Stimulated activated CD4-positive, alpha-beta T cell treated with anti-CD3 and anti-CD28 coated beads, Interleukin-4, amount 100 ng/mL, for 1 hour (primary cell): ENCODE measurements around the gene SSTR5.
"Not testable (repeated sequence)": the region's sequence is repeated elsewhere in the genome, so short reads cannot be mapped to it uniquely, and the experiment has no call there.

ENCODE experiments used
- DNase-seq: peaks from one replicate; pipeline ENCODE4 v3.0.0-alpha.2; 2020

The SSTR5 gene

DNA sequence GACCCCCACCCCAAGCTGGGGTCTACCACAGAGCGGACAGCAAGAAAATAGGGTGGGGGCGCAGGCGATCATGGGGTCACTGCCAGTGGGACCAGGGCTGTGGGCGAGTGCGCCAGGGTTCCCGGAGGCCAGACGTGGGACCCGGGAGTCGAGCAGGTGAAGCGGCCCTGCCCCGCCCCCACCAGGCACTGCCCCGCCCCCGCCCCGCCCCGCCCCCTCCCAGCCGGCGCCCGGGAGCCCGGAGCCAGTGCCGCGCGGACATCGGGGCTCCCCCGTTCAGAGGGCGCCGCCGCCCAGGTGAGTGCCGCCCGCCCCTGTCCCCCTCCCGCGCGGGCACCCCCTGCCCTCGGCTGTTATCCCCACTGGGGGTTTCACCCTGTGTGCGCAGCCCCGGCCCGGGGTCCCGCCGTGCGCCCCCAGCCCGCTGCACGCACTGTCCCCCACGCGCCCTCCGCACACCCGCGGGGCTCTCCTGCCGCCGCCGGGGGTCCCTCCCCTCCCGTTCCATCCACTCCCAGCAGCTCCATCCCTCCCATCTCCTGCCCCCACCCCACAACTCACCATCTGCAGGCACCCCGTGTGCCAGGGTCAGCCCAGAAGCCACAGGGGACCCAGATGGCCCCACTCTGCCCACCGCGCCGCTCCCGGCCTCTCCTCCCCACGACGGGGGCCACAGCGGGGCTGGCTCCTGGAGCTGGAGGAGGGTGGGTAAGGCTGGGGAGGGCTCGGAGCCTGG is at the start of gene SSTR5:
Gene SSTR5 (plus strand): TSS at position 222 of the 736 bp plus-strand sequence. CDS start 6,122 bp downstream, outside the sequence.
- no peak for DNase-seq

DNA sequence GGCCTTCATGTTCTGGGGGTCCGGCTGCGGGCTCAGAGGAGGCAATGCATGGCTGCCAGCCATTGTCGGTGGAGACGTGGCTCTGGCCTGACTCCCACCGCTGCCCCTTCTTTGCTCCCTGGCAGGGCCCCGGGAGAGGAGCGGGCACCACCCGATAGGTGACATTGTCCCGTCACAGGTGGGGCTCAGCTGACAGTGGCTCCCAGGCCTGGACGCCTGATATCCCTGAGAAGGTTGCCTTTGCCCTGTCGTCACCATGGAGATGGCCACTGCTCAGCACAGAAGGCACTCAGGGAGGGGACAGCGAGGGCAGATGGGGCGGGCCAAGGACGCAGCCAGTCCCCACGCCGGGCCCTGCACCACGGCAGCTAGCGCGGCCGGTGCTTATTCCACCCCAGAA is 48.4 kb upstream of the SSTR5 start:
- no peak for DNase-seq

DNA sequence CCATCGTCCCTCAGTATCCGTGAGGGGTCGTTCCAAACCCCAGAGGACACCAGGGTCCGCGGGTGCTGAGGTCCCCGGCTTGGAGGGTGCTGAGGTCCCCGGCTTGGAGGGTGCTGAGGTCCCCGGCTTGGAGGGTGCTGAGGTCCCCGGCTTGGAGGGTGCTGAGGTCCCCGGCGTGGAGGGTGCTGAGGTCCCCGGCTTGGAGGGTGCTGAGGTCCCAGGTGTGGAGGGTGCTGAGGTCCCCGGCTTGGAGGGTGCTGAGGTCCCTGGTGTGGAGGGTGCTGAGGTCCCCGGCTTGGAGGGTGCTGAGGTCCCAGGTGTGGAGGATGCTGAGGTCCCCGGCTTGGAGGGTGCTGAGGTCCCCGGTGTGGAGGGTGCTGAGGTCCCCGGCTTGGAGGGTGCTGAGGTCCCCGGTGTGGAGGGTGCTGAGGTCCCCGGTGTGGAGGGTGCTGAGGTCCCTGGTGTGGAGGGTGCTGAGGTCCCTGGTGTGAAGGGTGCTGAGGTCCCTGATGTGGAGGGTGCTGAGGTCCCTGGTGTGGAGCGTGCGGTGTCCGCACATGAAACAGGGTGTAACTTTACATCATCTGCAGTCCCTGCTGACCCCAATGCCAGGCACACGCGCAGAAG is 47.3 kb upstream of the SSTR5 start:
- not testable (repeated sequence) for DNase-seq

- no peak for DNase-seq
These were observed 46.3 kb upstream of the SSTR5 start for GRCh38 chr16:1026057-1026783.

GRCh38 chr16:1026784-1027500 is 45.6 kb upstream of the SSTR5 start:
- no peak for DNase-seq

DNA sequence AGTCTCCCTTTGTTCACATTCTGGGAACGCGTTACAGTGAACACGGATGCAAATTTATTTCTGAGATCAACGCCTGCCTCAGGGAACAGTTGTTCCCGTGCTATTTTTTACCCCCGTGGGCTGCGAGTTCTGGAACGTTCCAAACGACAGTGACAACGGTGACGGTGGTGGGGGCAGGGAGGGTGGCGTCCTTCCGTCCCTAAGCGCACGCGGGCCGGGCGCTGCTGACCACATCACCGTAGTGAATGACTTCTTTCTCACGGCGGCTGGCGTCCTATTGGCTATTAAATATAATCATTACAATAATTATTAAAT is 45.1 kb upstream of the SSTR5 start:
- DNase-seq = no peak

- DNase-seq = no peak
These were observed 44.5 kb upstream of the SSTR5 start for GRCh38 chr16:1028056-1028455.

GRCh38 chr16:1028524-1029258 is 43.9 kb upstream of the SSTR5 start:
- no peak for DNase-seq

DNA sequence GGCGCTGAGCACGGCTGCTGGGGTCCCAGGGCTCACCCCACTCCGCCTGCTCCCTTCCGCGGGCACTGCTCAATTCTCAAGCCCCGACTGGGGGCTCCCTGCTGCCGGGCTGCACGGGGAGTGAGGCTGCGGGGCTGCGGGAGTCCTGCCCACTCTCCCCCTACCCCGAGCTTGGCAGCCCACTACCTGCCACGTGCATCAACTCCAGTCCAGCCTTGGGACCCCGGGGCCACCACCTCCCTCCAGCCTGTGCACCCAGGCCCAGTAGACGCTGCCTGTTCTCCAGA is 43.3 kb upstream of the SSTR5 start:
- DNase-seq = no peak

DNA sequence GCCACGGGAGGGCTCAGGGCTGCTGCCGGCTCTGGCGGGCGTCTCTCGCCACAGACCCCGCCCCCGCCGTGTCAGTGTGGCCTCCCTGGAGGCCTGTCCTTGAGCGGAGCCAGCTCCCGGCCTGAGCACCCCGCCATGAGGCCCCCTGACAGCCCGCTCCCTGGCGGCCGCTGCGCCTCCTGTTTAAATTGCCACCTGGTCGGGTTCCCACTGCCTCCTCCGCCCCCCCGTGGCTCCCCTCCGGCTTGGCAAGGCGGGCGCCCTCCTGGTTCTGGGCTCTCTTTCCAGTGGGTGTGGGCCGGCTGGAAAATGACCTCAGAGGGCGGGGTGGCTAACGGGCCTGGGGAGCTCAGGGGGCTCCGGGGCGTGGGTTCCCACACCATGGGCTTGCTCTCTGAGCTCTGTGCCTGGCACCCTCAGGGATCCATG is 42.1 kb upstream of the SSTR5 start:
- no peak for DNase-seq

- DNase-seq = no peak
These were observed 40.9 kb upstream of the SSTR5 start for GRCh38 chr16:1031666-1032065.

- no peak for DNase-seq
These were observed 39.9 kb upstream of the SSTR5 start for GRCh38 chr16:1032607-1033006.

DNA sequence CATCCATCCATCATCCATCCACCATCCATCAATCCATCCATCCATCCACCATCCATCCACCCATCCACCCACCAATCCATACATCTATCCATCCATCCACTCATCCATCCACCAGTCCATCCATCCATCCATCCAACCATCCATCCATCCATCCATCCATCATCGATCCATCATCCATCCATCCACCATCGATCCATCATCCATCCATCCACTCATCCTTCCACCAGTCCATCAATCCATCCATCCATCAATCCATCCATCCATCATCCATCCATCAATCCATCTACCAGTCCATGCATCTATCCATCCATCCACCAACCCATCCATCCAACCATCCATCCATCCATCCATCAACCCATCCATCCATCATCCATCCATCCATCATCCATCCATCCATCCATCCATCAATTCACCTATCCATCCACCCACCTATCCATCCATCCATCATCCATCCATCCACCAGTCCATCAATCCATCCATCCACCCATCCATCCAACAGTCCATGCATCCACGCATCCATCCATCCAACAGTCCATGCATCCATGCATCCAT is 39.3 kb upstream of the SSTR5 start:
- no peak for DNase-seq

DNA sequence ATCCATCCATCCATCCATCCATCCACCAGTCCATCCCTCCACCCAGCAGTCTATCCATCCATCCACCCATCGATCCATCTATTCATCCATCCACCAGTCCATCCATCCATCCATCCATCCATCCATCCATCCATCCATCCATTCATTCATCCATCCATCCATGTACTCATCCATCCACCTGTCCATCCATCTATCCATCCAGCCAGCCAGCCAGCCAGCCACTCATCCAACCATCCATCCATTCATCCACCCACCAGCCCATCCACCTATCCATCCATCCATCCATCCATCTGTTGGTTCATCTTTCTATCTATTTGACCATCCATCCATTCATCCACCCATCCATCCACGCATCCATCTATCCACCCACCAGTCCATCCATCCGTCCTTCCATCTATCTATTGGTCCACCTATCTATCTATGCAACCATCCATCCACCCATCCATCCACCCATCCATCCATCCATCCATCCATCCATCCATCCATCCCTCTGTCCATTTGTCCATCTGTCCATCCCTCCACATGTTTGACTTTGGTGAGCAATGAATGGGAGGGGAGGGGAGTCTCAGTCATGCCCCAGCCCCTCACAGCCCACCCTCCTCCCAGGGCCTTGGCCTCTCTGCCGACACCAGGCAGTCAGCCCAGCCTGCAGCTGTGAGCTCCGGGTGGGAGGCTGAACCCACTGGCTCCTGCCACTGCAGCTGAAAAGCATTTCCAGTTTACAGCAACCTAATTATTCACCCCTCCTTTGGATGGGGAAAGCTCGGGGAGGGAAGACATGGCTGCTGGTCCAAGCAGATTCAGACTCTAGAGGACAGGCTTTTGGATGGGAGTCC is 38.1 kb upstream of the SSTR5 start:
- no peak for DNase-seq

DNA sequence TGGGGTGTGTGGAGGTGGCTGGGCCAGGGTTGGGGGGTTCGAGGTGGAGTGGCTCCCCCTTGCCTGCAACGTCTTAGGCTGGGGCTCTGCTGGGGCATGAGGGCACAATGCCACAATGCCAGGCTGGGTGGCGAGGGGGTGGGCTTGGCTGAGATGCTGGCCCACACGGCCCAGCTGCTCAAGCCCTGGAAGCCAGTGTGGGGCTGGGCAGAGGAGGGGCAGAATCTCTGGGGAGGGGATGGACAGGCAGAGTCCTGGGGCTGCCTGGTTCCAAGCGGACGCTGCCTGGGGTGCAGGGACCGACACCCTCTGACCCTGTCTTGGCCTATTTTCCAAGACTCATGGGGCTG is 37.5 kb upstream of the SSTR5 start:
- DNase-seq = no peak

DNA sequence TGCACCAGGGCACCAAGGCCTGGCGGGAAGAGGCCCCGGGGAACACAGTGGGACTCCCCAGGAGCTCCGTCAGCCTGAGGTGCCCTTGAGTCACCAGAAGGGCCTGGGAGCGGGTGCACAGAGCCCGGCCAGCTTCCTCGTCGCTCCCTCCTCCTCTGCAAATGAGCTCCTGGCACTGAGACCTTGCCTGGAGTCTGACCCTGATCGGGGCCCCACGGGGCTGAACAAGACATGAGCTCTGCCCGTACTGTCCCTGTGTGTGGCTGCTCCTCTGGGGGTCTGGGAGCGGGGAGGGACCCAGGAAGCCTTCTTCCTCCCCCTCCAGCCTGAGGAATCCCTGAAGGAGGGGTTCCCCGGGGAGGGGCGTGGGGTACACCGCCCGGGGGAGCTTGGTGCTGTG is 36.4 kb upstream of the SSTR5 start:
- no peak for DNase-seq

DNA sequence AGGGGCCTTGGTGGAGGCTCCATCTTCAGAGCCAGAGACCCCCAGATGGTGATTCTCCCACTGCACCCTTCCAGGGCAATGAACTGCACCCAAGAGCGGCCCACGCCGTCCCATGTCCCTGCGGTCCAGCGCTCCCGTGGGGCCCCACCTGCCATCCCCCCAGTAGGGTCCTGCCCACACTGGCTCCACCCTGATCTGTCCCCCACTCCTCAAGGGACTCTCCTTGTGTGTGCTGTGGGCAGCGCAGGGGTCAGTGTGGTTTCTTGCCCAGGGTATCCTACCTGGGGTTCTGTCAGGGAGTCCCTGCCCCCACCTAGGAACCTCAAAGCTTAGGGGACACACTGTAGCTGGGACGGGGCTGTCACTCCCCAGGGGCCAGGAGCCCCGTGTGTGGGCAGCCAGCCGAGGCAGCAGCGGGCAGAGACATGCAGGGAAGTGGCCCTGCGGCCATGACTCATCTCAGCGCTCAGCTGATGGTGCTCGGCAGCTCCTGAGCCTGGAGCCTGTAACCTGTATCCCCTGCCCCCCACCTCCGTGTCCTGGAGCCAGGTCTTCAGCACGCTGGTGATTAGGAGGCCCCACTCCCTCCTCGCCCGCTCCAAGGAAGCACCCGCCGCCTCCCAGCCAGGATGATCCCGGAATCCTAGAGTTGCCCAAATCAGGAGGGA is 35.7 kb upstream of the SSTR5 start:
- no peak for DNase-seq

GRCh38 chr16:1037394-1038257 is 34.9 kb upstream of the SSTR5 start:
- no peak for DNase-seq

- DNase-seq = no peak
These were observed 33.6 kb upstream of the SSTR5 start for GRCh38 chr16:1038932-1039331.

DNA sequence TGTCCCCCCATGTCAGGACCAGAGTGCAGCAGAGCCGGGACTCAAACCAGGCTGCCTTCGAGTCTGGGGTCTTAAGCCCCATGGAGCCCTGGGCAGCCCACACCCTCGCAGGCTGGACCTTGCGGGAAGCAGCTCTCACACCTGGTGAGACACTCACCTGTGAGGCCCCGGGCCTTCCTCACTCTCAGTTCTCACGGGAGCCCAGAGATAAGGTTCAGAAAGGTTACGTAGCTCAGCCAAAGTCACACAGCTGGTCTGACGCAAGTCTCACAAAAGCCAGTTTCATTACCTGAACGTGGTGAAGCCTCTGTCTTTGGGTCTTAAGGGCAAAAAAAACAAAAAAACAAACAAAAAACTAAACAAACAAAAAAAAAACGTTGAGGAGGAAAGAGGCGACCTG is 32.8 kb upstream of the SSTR5 start:
- DNase-seq = no peak
